SK-N-SH (cell line): Measurements from ENCODE around the gene NREP. TPM values are rescaled to one million over a fixed set of nuclear protein-coding genes. Genes with fewer than 3 reads are reported as not detected.

Experiments
- CTCF ChIA-PET: fragments of 300-600, 350-600 bp; formaldehyde crosslinking; extraction: SDS; loops from one replicate; lab custom pipeline; 2021; lab: Yijun Ruan, JAX
- POLR2A ChIA-PET: fragments of 350-600 bp; sonication (Branson Sonifier 250); formaldehyde crosslinking; extraction: SDS; loops from one replicate; lab custom pipeline; 2020; ENCODE audit warnings: antibody characterized with exemption, inconsistent platforms; lab: Yijun Ruan, JAX
- DNase-seq: peaks from one replicate; pipeline ENCODE4 v3.0.0; 2012
- H2AFZ ChIP-seq: fragments of 200-600 bp; sonication (generic); 2 replicates; pipeline ENCODE4 v1.8.1; 2016; ENCODE audit warnings: antibody characterized with exemption, mild to moderate bottlenecking, low read depth
- H3F3A ChIP-seq: fragments of 200-600 bp; sonication (generic); replicated peaks from 2 replicates; pipeline ENCODE3; 2016; ENCODE audit warnings: antibody characterized with exemption, mild to moderate bottlenecking; ENCODE audit not compliant: insufficient read depth
- H3K27ac ChIP-seq, 2 experiments: fragments of 200-500 bp in 1 of 2; fragments of 200-600 bp in 1 of 2; sonication (Bioruptor generic) in 1 of 2; sonication (generic), shearing (Covaris generic) in 1 of 2; 2 replicates each; pipeline versions ENCODE4 v1.5.1 to v1.6.1; 2014 to 2016; ENCODE audit warnings: low read depth in 2 of 2, inconsistent platforms in 1 of 2, low read length in 1 of 2, mild to moderate bottlenecking in 1 of 2, mixed read lengths in 1 of 2
- H3K27me3 ChIP-seq: fragments of 200-600 bp; sonication (generic), shearing (Covaris generic); 2 replicates; pipeline ENCODE4 v1.6.1; 2016; ENCODE audit warnings: mixed run types; ENCODE audit not compliant: insufficient read depth
- H3K36me3 ChIP-seq, 2 experiments: fragments of 200-500 bp in 1 of 2; fragments of 200-600 bp in 1 of 2; sonication (Bioruptor generic) in 1 of 2; sonication (generic) in 1 of 2; replicated peaks in 1 of 2; 2 replicates each; pipeline versions ENCODE3 to v1.5.1; 2014 to 2016; ENCODE audit warnings: low read length in 1 of 2, mild to moderate bottlenecking in 1 of 2; ENCODE audit not compliant: insufficient read depth in 2 of 2, control insufficient read depth in 1 of 2
- H3K4me1 ChIP-seq, 2 experiments: fragments of 200-500 bp in 1 of 2; fragments of 200-600 bp in 1 of 2; sonication (Bioruptor generic) in 1 of 2; sonication (generic), shearing (Covaris generic) in 1 of 2; 2 replicates each; pipeline versions ENCODE4 v1.5.1 to v1.6.1; 2014 to 2016; ENCODE audit warnings: low read depth in 1 of 2, low read length in 1 of 2, mixed run types in 1 of 2; ENCODE audit not compliant: insufficient read depth in 2 of 2, control insufficient read depth in 1 of 2
- H3K4me2 ChIP-seq: fragments of 200-600 bp; sonication (generic), shearing (Covaris generic); 2 replicates; pipeline ENCODE4 v1.6.1; 2017; ENCODE audit warnings: mixed run types
- H3K4me3 ChIP-seq, 2 experiments: fragments of 200-500 bp in 1 of 2; fragments of 200-600 bp in 1 of 2; sonication (Bioruptor generic) in 1 of 2; sonication (generic), shearing (Covaris generic) in 1 of 2; 2 replicates each; pipeline versions ENCODE4 v1.5.1 to v1.8.1; 2014 to 2016; ENCODE audit warnings: low read depth in 2 of 2, inconsistent platforms in 1 of 2, low read length in 1 of 2, mild to moderate bottlenecking in 1 of 2, mixed read lengths in 1 of 2, moderate library complexity in 1 of 2
- H3K79me2 ChIP-seq: fragments of 200-600 bp; sonication (generic); 2 replicates; pipeline ENCODE4 v1.8.1; 2017; ENCODE audit warnings: mild to moderate bottlenecking; ENCODE audit not compliant: insufficient read depth
- H3K9ac ChIP-seq: fragments of 200-600 bp; sonication (generic); 2 replicates; pipeline ENCODE4 v1.6.1; 2017; ENCODE audit warnings: mixed run types
- H3K9me2 ChIP-seq: fragments of 200-600 bp; sonication (generic); 2 replicates; pipeline ENCODE4 v1.6.1; 2017; ENCODE audit warnings: mixed run types
- H3K9me3 ChIP-seq: fragments of 200-600 bp; sonication (generic); 2 replicates; pipeline ENCODE4 v1.6.1; 2017; ENCODE audit warnings: mixed run types, mild to moderate bottlenecking, moderate library complexity
- H4K20me1 ChIP-seq: fragments of 200-600 bp; sonication (generic); 2 replicates; pipeline ENCODE4 v1.6.1; 2017; ENCODE audit warnings: mild to moderate bottlenecking, mixed run types; ENCODE audit not compliant: insufficient read depth
- ELF1 ChIP-seq: IDR thresholded peaks from 2 replicates; pipeline ENCODE4 v1.4.0; 2012
- EP300 ChIP-seq, 2 experiments: IDR thresholded peaks; 2 replicates each; pipeline versions ENCODE4 v1.4.0 to v1.6.1; 2012; ENCODE audit warnings: borderline replicate concordance in 1 of 2, low read depth in 1 of 2, low read length in 1 of 2
- EZH2phosphoT487 ChIP-seq: fragments of 200-600 bp; sonication (generic); IDR thresholded peaks from 2 replicates; pipeline ENCODE4 v1.6.1; 2017; ENCODE audit warnings: low read depth, mixed run types, mild to moderate bottlenecking, antibody characterized with exemption, moderate library complexity, borderline replicate concordance
- FOSL2 ChIP-seq: IDR thresholded peaks from 2 replicates; pipeline ENCODE4 v1.4.0; 2012; ENCODE audit warnings: low read depth, mild to moderate bottlenecking, moderate library complexity, borderline replicate concordance
- FOXJ3 ChIP-seq: sonication (generic); formaldehyde crosslinking; IDR thresholded peaks from 2 replicates; pipeline ENCODE4 v1.5.1; 2020; ENCODE audit warnings: mild to moderate bottlenecking, missing genetic modification reagents
- POLR2AphosphoS5 ChIP-seq: IDR thresholded peaks from 2 replicates; pipeline ENCODE4 v1.6.1; 2012; ENCODE audit warnings: low read depth, low read length
- RAD21 ChIP-seq: IDR thresholded peaks from 2 replicates; pipeline ENCODE4 v1.6.1; 2012; ENCODE audit warnings: mild to moderate bottlenecking, low read length
- RCOR1 ChIP-seq: fragments of 150-350 bp; IDR thresholded peaks from 2 replicates; pipeline ENCODE4 v1.6.1; 2017; ENCODE audit warnings: antibody characterized with exemption, low read length
- TAF1 ChIP-seq: IDR thresholded peaks from 2 replicates; pipeline ENCODE4 v1.6.1; 2012; ENCODE audit warnings: low read depth, mild to moderate bottlenecking, low read length, moderate library complexity, borderline replicate concordance
- TCF12 ChIP-seq: IDR thresholded peaks from 2 replicates; pipeline ENCODE4 v1.4.0; 2012
- WGBS: methylation state at CpG from one replicate; pipeline ENCODE4 v1.1.6; 2017; ENCODE audit warnings: low lambda C conversion rate; 5-methylcytosine and 5-hydroxymethylcytosine counted together
- polyA plus RNA-seq, 3 experiments: library from polyadenylated mRNA; depleted of rRNA; stranded (reverse); fragments of >200 nt; gene quantifications; 2 replicates each; pipeline ENCODE4 v1.2.3, GENCODE V29; 2012
- TF ChIP-seq, protein P1 (sequence below): fragments of 150-350 bp; IDR thresholded peaks from 2 replicates; pipeline ENCODE4 v1.6.1; 2017; ENCODE audit warnings: antibody characterized with exemption, low read length, low read depth, borderline replicate concordance
- TF ChIP-seq, protein P2 (sequence below): fragments of 150-350 bp; IDR thresholded peaks from 2 replicates; pipeline ENCODE4 v1.6.1; 2016; ENCODE audit warnings: mild to moderate bottlenecking, low read depth, low read length
- TF ChIP-seq, protein P3 (sequence below): IDR thresholded peaks from 2 replicates; pipeline ENCODE4 v1.4.0; 2012; ENCODE audit warnings: low read depth, borderline replicate concordance
- TF ChIP-seq, protein P4 (sequence below): fragments of 200-600 bp; sonication (generic); IDR thresholded peaks from 2 replicates; pipeline ENCODE4 v1.6.1; 2017; ENCODE audit warnings: antibody characterized with exemption, mild to moderate bottlenecking, moderate library complexity
- TF ChIP-seq, protein P5 (sequence below): IDR thresholded peaks from 2 replicates; pipeline ENCODE4; 2012
- TF ChIP-seq, protein P6 (sequence below): IDR thresholded peaks from 2 replicates; pipeline ENCODE4 v1.4.0; 2012; ENCODE audit warnings: low read depth

Gene NREP
- polyA plus RNA-seq, 1 of the 3 experiments (the other 2 are of a cell fraction), result 94.4 TPM

DNA sequence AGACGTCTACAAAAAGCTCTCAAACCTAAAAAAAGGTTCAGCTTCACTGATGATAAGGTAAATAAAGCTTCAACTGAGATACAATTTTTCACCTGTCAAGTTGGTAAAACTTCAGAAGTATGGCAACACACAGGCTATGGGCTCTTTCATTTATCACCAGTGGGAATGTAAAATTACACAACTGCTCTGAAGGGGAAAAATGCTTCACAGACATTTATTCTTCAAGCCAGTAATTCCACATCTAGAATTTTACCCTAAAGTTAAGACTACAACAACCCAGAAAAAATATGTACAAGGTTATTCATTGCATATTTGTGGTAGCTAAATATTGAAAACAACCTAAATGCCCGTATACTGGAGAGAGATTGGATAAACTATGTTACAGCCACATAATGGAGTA, 48.1 kb upstream of the NREP start (continued):
- no peak for TF ChIP-seq EP300 (IDR thresholded peaks at IDR 0.05; ENCODE audit: borderline replicate concordance in 1 of 2, low read depth in 1 of 2, low read length in 1 of 2)

DNA sequence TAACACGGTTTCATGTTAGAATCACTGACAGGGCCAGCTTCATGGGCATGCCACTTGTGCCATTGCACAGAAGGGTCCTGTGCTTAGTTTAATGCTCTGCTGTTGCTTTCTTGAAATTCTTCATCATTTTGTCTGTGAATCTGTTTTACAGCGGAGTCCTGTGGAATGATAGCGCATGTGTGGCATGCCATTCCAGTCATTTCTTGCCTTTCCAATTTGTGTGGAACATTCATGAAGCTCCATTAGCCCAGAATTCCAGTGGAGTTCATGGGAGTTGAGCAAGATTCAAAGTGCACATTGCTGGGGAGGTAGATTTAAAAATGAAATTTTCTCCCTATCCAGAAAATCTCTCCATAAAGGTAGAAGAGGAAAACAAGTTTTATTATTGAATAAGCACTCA, 43.4 kb upstream of the NREP start:
- no peak for DNase-seq
- H3K9ac ChIP-seq, result no peak overlapping the region
- H3F3A ChIP-seq, result no peaks in the 10 kb centered on the region
- POLR2A ChIA-PET, result no interaction called here
- no peak overlapping the region for H3K27ac ChIP-seq
- no peaks in the 10 kb centered on the region for H4K20me1 ChIP-seq
- no peak overlapping the region for H3K4me3 ChIP-seq
- TF ChIP-seq FOSL2 (no peak), ELF1 (no peak), TAF1 (no peak), RCOR1 (no peak), FOXJ3 (CRISPR knock-in tag) (no peak), POLR2AphosphoS5 (no peak), RAD21 (no peak), EZH2phosphoT487 (no peak), TCF12 (no peak)
- TF ChIP-seq, protein P1, sequence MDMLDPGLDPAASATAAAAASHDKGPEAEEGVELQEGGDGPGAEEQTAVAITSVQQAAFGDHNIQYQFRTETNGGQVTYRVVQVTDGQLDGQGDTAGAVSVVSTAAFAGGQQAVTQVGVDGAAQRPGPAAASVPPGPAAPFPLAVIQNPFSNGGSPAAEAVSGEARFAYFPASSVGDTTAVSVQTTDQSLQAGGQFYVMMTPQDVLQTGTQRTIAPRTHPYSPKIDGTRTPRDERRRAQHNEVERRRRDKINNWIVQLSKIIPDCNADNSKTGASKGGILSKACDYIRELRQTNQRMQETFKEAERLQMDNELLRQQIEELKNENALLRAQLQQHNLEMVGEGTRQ, result no peak
- TF ChIP-seq, protein P2, sequence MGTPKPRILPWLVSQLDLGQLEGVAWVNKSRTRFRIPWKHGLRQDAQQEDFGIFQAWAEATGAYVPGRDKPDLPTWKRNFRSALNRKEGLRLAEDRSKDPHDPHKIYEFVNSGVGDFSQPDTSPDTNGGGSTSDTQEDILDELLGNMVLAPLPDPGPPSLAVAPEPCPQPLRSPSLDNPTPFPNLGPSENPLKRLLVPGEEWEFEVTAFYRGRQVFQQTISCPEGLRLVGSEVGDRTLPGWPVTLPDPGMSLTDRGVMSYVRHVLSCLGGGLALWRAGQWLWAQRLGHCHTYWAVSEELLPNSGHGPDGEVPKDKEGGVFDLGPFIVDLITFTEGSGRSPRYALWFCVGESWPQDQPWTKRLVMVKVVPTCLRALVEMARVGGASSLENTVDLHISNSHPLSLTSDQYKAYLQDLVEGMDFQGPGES, result no peak
- TF ChIP-seq, protein P3, sequence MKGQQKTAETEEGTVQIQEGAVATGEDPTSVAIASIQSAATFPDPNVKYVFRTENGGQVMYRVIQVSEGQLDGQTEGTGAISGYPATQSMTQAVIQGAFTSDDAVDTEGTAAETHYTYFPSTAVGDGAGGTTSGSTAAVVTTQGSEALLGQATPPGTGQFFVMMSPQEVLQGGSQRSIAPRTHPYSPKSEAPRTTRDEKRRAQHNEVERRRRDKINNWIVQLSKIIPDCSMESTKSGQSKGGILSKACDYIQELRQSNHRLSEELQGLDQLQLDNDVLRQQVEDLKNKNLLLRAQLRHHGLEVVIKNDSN, result no peak
- TF ChIP-seq, protein P4, sequence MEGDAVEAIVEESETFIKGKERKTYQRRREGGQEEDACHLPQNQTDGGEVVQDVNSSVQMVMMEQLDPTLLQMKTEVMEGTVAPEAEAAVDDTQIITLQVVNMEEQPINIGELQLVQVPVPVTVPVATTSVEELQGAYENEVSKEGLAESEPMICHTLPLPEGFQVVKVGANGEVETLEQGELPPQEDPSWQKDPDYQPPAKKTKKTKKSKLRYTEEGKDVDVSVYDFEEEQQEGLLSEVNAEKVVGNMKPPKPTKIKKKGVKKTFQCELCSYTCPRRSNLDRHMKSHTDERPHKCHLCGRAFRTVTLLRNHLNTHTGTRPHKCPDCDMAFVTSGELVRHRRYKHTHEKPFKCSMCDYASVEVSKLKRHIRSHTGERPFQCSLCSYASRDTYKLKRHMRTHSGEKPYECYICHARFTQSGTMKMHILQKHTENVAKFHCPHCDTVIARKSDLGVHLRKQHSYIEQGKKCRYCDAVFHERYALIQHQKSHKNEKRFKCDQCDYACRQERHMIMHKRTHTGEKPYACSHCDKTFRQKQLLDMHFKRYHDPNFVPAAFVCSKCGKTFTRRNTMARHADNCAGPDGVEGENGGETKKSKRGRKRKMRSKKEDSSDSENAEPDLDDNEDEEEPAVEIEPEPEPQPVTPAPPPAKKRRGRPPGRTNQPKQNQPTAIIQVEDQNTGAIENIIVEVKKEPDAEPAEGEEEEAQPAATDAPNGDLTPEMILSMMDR, result no peak
- TF ChIP-seq, protein P5, sequence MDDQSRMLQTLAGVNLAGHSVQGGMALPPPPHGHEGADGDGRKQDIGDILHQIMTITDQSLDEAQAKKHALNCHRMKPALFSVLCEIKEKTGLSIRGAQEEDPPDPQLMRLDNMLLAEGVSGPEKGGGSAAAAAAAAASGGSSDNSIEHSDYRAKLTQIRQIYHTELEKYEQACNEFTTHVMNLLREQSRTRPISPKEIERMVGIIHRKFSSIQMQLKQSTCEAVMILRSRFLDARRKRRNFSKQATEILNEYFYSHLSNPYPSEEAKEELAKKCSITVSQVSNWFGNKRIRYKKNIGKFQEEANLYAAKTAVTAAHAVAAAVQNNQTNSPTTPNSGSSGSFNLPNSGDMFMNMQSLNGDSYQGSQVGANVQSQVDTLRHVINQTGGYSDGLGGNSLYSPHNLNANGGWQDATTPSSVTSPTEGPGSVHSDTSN, result no peak
- TF ChIP-seq, protein P6, sequence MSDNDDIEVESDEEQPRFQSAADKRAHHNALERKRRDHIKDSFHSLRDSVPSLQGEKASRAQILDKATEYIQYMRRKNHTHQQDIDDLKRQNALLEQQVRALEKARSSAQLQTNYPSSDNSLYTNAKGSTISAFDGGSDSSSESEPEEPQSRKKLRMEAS, result no peak
- TF ChIP-seq, all 33 proteins: peak for 0
- no peaks in the 10 kb centered on the region for H3K9me3 ChIP-seq
- no peaks in the 10 kb centered on the region for H3K79me2 ChIP-seq
- H3K4me1 ChIP-seq, result no peaks in the 10 kb centered on the region
- no peaks in the 10 kb centered on the region for H3K9me2 ChIP-seq
- 58% methylated on average over 3 of the region's 3 CpGs for WGBS
- H3K4me2 ChIP-seq, result no peak overlapping the region
- CTCF ChIA-PET, result no interaction called here
- no peaks in the 10 kb centered on the region for H3K27me3 ChIP-seq
- H2AFZ ChIP-seq, result no peak overlapping the region
- no peaks in the 10 kb centered on the region for H3K36me3 ChIP-seq
